Measurements from ENCODE around the gene CSF3. TPM values are rescaled to one million over a fixed set of nuclear protein-coding genes. Genes with fewer than 3 reads are reported as not detected.

Gene CSF3, protein sequence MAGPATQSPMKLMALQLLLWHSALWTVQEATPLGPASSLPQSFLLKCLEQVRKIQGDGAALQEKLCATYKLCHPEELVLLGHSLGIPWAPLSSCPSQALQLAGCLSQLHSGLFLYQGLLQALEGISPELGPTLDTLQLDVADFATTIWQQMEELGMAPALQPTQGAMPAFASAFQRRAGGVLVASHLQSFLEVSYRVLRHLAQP
- total RNA-seq = 1.2 TPM
- long read RNA-seq = 0 reads

- H3K4me3 ChIP-seq = no peak within 1 kb of the TSS
- peaks cover 11% of the 10 kb centered on the region for H3K36me3 ChIP-seq
- H3K27me3 ChIP-seq = no peaks in the 10 kb centered on the region
- intact Hi-C loops (cut with DNase I) = no loop called here
- peak within 1 kb of the TSS; percentile 68 for H3K27ac ChIP-seq
- H3K4me1 ChIP-seq = peaks cover 43% of the 10 kb centered on the region
- no peaks in the 10 kb centered on the region for H3K9me3 ChIP-seq
- DNase-seq (peak; percentile 76), ATAC-seq (peak; percentile 55)
- TF ChIP-seq, protein P1, sequence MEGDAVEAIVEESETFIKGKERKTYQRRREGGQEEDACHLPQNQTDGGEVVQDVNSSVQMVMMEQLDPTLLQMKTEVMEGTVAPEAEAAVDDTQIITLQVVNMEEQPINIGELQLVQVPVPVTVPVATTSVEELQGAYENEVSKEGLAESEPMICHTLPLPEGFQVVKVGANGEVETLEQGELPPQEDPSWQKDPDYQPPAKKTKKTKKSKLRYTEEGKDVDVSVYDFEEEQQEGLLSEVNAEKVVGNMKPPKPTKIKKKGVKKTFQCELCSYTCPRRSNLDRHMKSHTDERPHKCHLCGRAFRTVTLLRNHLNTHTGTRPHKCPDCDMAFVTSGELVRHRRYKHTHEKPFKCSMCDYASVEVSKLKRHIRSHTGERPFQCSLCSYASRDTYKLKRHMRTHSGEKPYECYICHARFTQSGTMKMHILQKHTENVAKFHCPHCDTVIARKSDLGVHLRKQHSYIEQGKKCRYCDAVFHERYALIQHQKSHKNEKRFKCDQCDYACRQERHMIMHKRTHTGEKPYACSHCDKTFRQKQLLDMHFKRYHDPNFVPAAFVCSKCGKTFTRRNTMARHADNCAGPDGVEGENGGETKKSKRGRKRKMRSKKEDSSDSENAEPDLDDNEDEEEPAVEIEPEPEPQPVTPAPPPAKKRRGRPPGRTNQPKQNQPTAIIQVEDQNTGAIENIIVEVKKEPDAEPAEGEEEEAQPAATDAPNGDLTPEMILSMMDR (IDR thresholded peaks at IDR 0.05) = no peak
Measured at GRCh38 chr17:40015005-40015997, at the start of gene CSF3. Gene CSF3 (plus strand): TSS chr17:40015440. CDS start chr17:40015475, 35 bp downstream.

GRCh38 chr17:39966771-39967170 lies 48.5 kb upstream of the CSF3 start:
- intact Hi-C loops (cut with DNase I) = no loop called here
- Histone ChIP-seq H3K27ac (peak overlapping the region; percentile 36), H3K36me3 (no peaks in the 10 kb centered on the region), H3K4me1 (no peaks in the 10 kb centered on the region), H3K9me3 (no peaks in the 10 kb centered on the region), H3K4me3 (no peak overlapping the region), H3K27me3 (no peaks in the 10 kb centered on the region)
- TF ChIP-seq, protein P1 (IDR thresholded peaks at IDR 0.05) = no peak
- ATAC-seq (no peak), DNase-seq (no peak)

DNA sequence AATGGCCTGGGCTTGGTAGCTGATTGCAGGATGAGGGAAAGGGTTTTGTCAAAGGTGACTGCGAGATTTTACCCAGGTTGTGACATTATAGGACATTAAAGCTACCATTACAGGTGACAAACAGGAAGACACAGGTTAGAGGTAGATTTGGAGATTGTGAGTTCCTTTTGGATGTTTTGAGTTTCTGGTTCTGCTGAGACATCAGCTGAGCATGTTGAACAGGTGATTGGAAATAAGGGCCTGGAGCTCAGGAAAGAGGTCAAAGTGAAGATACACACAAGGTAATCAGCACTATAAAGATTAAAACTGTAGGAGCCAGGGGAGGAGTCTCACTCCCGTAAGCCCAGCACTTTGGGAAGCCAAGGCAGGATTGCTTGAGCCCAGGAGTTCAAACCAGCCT lies 46.5 kb upstream of the CSF3 start:
- H3K9me3 ChIP-seq = no peaks in the 10 kb centered on the region
- no peak for DNase-seq
- no peaks in the 10 kb centered on the region for H3K27me3 ChIP-seq
- H3K4me1 ChIP-seq = no peaks in the 10 kb centered on the region
- no peaks in the 10 kb centered on the region for H3K36me3 ChIP-seq
- no peak overlapping the region for H3K4me3 ChIP-seq
- no peak for ATAC-seq
- TF ChIP-seq, protein P1 (IDR thresholded peaks at IDR 0.05) = no peak
- H3K27ac ChIP-seq = no peak overlapping the region
- intact Hi-C loops (cut with DNase I) = no loop called here

- DNase-seq (no peak), ATAC-seq (peak; percentile 17)
- TF ChIP-seq, protein P1 (IDR thresholded peaks at IDR 0.05) = no peak
- Histone ChIP-seq H3K27me3 (no peaks in the 10 kb centered on the region), H3K4me1 (no peaks in the 10 kb centered on the region), H3K9me3 (no peaks in the 10 kb centered on the region), H3K27ac (no peak overlapping the region), H3K4me3 (no peak overlapping the region), H3K36me3 (no peaks in the 10 kb centered on the region)
- intact Hi-C loops (cut with DNase I) = no loop called here
Measured at GRCh38 chr17:39969375-39969774, 45.9 kb upstream of the CSF3 start.

- Histone ChIP-seq H3K27ac (no peak overlapping the region), H3K9me3 (no peaks in the 10 kb centered on the region), H3K36me3 (no peaks in the 10 kb centered on the region), H3K4me1 (no peaks in the 10 kb centered on the region), H3K27me3 (no peaks in the 10 kb centered on the region), H3K4me3 (no peak overlapping the region)
- DNase-seq (no peak), ATAC-seq (no peak)
- intact Hi-C loops (cut with DNase I) = no loop called here
- TF ChIP-seq, protein P1 (IDR thresholded peaks at IDR 0.05) = no peak
Measured at GRCh38 chr17:39970157-39970692, 45.0 kb upstream of the CSF3 start.

All from upper lobe of right lung (tissue), 1 donor.